Endothelial cell of umbilical vein (primary cell): ENCODE data around the gene PDE7B. TPM values are rescaled to one million over a fixed set of nuclear protein-coding genes. Genes with fewer than 3 reads are reported as not detected.
A peak's percentile ranks its signal among the peaks of the same experiment; 100 is the strongest.

ENCODE experiments used
- Bru-seq: library from RNA; stranded (reverse); fragments of 400-500 nt; gene quantifications from one replicate; lab custom pipeline; 2021; lab: Mats Ljungman, UMichigan
- BruChase-seq, 2 experiments: library from RNA; stranded (reverse); fragments of 400-500 nt; gene quantifications; one replicate each; lab custom pipeline; 2021; lab: Mats Ljungman, UMichigan
- BruUV-seq: library from RNA; stranded (reverse); fragments of 400-500 nt; replicated peaks from 2 replicates; lab custom pipeline; 2021; lab: Mats Ljungman, UMichigan
- CTCF ChIA-PET: fragments of 300-600, 350-600 bp; sonication (Branson Sonifier 250); formaldehyde crosslinking; loops from one replicate; lab custom pipeline; 2021; ENCODE audit warnings: antibody characterized with exemption, inconsistent platforms; lab: Charles Lee
- POLR2A ChIA-PET: fragments of 300-600, 350-600 bp; sonication (Branson Sonifier 250); formaldehyde crosslinking; loops from one replicate; lab custom pipeline; 2021; ENCODE audit warnings: antibody characterized with exemption, inconsistent platforms; lab: Charles Lee
- DNase-seq: peaks from one replicate; pipeline ENCODE4 v3.0.0-alpha.2; 2011; ENCODE audit warnings: low read depth, low spot score
- FAIRE-seq: peaks from 2 replicates; lab custom pipeline; 2011; peaks lifted over from hg19 to GRCh38; lab: Jason Lieb, UNC
- H2AFZ ChIP-seq: 2 replicates; pipeline ENCODE4 v1.6.0; 2012; ENCODE audit warnings: low read depth, low read length, control low read depth, inconsistent platforms
- H3K27ac ChIP-seq: 2 replicates; pipeline ENCODE4 v1.5.1; 2011; ENCODE audit warnings: low read depth, mild to moderate bottlenecking, control low read depth, low read length, moderate library complexity; ENCODE audit not compliant: insufficient read depth
- H3K27me3 ChIP-seq, 2 experiments: 2 replicates each; pipeline versions ENCODE4 v1.6.0 to v1.6.1; 2011; ENCODE audit warnings: low read length in 2 of 2, mixed read lengths in 1 of 2; ENCODE audit not compliant: control insufficient read depth in 2 of 2, insufficient read depth in 2 of 2
- H3K36me3 ChIP-seq, 2 experiments: 2 replicates in 1 of 2; 3 replicates in 1 of 2; pipeline ENCODE4 v1.5.1; 2011; ENCODE audit warnings: low read length in 2 of 2, mild to moderate bottlenecking in 1 of 2, moderate library complexity in 1 of 2; ENCODE audit not compliant: control insufficient read depth in 2 of 2, insufficient read depth in 2 of 2; ENCODE audit errors: extremely low read depth in 1 of 2
- H3K4me1 ChIP-seq: 3 replicates; pipeline ENCODE4 v1.5.1; 2011; ENCODE audit warnings: mild to moderate bottlenecking, low read length; ENCODE audit not compliant: control insufficient read depth, insufficient read depth; ENCODE audit errors: extremely low read depth
- H3K4me2 ChIP-seq: 2 replicates; pipeline ENCODE4 v1.6.1; 2011; ENCODE audit warnings: low read length, control low read depth, mixed read lengths; ENCODE audit not compliant: insufficient read depth
- H3K4me3 ChIP-seq, 3 experiments: fragments of 200-600 bp in 1 of 3; sonication (generic), shearing (Covaris generic) in 1 of 3; replicated peaks in 1 of 3; 2 replicates each; pipeline ENCODE4 v1.5.1; 2011 to 2016; ENCODE audit warnings: control low read depth in 3 of 3, low read length in 3 of 3, mild to moderate bottlenecking in 2 of 3, inconsistent platforms in 1 of 3, low read depth in 1 of 3, moderate library complexity in 1 of 3; ENCODE audit not compliant: insufficient read depth in 1 of 3
- H3K79me2 ChIP-seq: 2 replicates; pipeline ENCODE4 v1.6.0; 2012; ENCODE audit warnings: low read length, inconsistent platforms; ENCODE audit not compliant: control insufficient read depth, insufficient read depth
- H3K9ac ChIP-seq: replicated peaks from 2 replicates; pipeline ENCODE3; 2011; ENCODE audit warnings: low read length, control low read depth; ENCODE audit not compliant: insufficient read depth; ENCODE audit errors: extremely low read depth
- H3K9me1 ChIP-seq: replicated peaks from 3 replicates; pipeline ENCODE4 v1.6.0; 2011; ENCODE audit warnings: mild to moderate bottlenecking, low read length; ENCODE audit not compliant: control insufficient read depth, insufficient read depth; ENCODE audit errors: extremely low read depth
- H3K9me3 ChIP-seq: replicated peaks from 2 replicates; pipeline ENCODE4 v1.5.1; 2012; ENCODE audit warnings: low read length, inconsistent platforms; ENCODE audit not compliant: control insufficient read depth, insufficient read depth
- H4K20me1 ChIP-seq: replicated peaks from 2 replicates; pipeline ENCODE3; 2011; ENCODE audit warnings: mild to moderate bottlenecking, low read length; ENCODE audit not compliant: control insufficient read depth, insufficient read depth; ENCODE audit errors: extremely low read depth
- FOS ChIP-seq: IDR thresholded peaks from 2 replicates; pipeline ENCODE4 v1.6.1; 2011; ENCODE audit warnings: mild to moderate bottlenecking, low read length, moderate library complexity, borderline replicate concordance; ENCODE audit not compliant: insufficient read depth
- GATA2 ChIP-seq: IDR thresholded peaks from 2 replicates; pipeline ENCODE4 v1.7.0; 2011; ENCODE audit warnings: low read depth, mild to moderate bottlenecking, moderate library complexity, mixed read lengths, low read length; ENCODE audit not compliant: insufficient read length, insufficient read depth
- POLR2A ChIP-seq: IDR thresholded peaks from 2 replicates; pipeline ENCODE4 v1.6.1; 2012; ENCODE audit warnings: low read depth, mild to moderate bottlenecking, control low read depth, low read length
- POLR2AphosphoS5 ChIP-seq: IDR thresholded peaks from 2 replicates; pipeline ENCODE4 v1.6.1; 2012; ENCODE audit warnings: low read depth, mild to moderate bottlenecking, control low read depth, low read length, moderate library complexity; ENCODE audit not compliant: insufficient read depth
- dilution Hi-C: fragments of 300-500 bp; cut with MboI; formaldehyde crosslinking; loops from one replicate; pipeline ENCODE4 v1.15.0; 2019; ENCODE audit warnings: low sequenced_read_pairs; ENCODE audit not compliant: extremely low pct_ligation_motif_present
- intact Hi-C: fragments of 100-400 bp; cut with micrococcal nuclease; formaldehyde crosslinking; loops from one replicate; pipeline ENCODE4 v1.10.0; 2022
- long read RNA-seq: library from polyadenylated mRNA; stranded (forward); transcript quantifications from one replicate; pipeline ENCODE4 v2.0.0, GENCODE V29; 2021
- polyA minus RNA-seq, 3 experiments: library from RNA; depleted of rRNA, polyadenylated mRNA; stranded (reverse); fragments of >200 nt; gene quantifications; 1 replicate in 1 of 3; 2 replicates in 2 of 3; pipeline ENCODE4 v1.2.3, GENCODE V29; 2011
- polyA plus RNA-seq, 4 experiments: library from polyadenylated mRNA; depleted of rRNA in 3 of 4; stranded (reverse) in 3 of 4; unstranded in 1 of 4; fragments of >200 nt; gene quantifications; 2 replicates each; pipeline versions ENCODE4 v1.2.1 to v1.2.3, GENCODE V29; 2011 to 2012; ENCODE audit warnings: missing spikeins in 1 of 4
- total RNA-seq: library from RNA; stranded (reverse); gene quantifications from 2 replicates; pipeline ENCODE4 v1.2.3, GENCODE V29; 2021
- TF ChIP-seq, protein P1 (sequence below): IDR thresholded peaks from 2 replicates; pipeline ENCODE4 v1.6.1; 2011; ENCODE audit not compliant: insufficient read depth, insufficient read length

PDE7B gene
- total RNA-seq = 21.3 and 25.1 TPM in 2 replicates
- 20.6 and 21.1 TPM in 2 replicates for polyA plus RNA-seq
- polyA plus RNA-seq (2011; cell fraction: cytosol; rRNA removed) = 11.0 and 15.6 TPM in 2 replicates
- 26.1 and 32.5 TPM in 2 replicates for polyA plus RNA-seq (2011; cell fraction: nucleus; rRNA removed)
- 7.7 and 8.9 TPM in 2 replicates for polyA plus RNA-seq (2012)
- polyA minus RNA-seq = 30.1 and 33.2 TPM in 2 replicates
- 3.8 TPM for polyA minus RNA-seq (2011; cell fraction: cytosol; rRNA and poly(A)+ RNA removed)
- 52.6 and 56.8 TPM in 2 replicates for polyA minus RNA-seq (2011; cell fraction: nucleus; rRNA and poly(A)+ RNA removed)
- percentile 87 among the genes with signal in this experiment for Bru-seq, nascent RNA
- BruChase-seq, experiment 1, labeled RNA remaining after a 6-hour chase = percentile 45 among the genes with signal in this experiment
- BruChase-seq, experiment 2, labeled RNA remaining after a 2-hour chase = percentile 56 among the genes with signal in this experiment
- long read RNA-seq, full-length matches to known transcripts = 5 of 21 reads
- long read RNA-seq, partial matches to known transcripts = 2 of 21 reads
- long read RNA-seq, other reads (novel, unspliced or antisense) = 14 of 21 reads

DNA sequence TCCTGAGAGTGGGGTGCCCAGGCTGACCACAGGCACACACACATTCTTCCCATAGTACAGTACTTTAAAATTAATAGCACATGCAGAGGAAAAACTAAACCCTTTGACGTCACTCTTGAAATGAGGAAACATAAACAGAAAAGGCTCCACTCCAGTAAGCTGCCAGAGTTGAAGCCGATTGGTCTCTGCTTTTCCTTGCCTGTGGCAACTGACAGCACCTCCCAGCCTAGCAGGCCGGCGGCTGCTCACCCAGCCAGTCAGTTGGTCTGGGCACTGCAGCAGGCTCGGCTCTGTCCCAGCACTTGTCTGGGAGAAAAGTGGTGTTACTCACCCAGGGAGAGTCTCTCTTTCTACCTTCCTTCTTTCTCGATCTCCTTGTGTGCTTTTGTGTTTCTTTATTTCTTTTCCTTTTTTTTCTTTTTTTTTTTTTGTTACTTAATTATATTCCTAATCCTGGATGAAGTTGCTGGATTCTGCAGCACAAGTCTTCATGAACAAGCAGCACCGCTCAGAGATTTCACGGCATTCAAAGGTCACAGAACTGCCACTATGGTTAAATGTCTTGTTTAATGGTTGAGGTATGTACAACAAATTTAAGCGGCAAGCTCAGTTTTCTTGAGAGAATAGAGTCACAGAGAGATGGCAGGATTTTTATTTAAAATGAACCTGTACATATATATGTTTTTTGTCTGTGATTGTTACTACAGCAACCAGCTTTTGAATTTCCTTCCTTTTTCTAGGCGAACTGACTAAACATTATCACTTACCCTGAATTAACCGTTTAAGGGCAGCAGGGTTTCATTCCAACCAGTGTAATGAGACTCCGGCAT is at the start of gene PDE7B:
TSS of gene PDE7B (plus strand) at position 260 of the 830 bp plus-strand sequence.
- ChIA-PET POLR2A (interaction anchor here (0.6 kb wide), 1 partner anchor 17 kb away, joined by 7 read pairs; no protein-coding TSS in a partner anchor), CTCF (interaction anchor here (0.9 to 3.9 kb wide), 6 partner anchors 11 to 374 kb away, joined by 3 to 14 read pairs (median 4); no protein-coding TSS in a partner anchor)
- BruUV-seq = TSS peak; percentile 72
- peak; percentile 92 for FAIRE-seq
- peak within 1 kb of the TSS; percentile 71 for H2AFZ ChIP-seq
- no peak for TF ChIP-seq FOS
- TF ChIP-seq GATA2 = no peak
- TF ChIP-seq POLR2AphosphoS5 = no peak
- TF ChIP-seq, protein P1, sequence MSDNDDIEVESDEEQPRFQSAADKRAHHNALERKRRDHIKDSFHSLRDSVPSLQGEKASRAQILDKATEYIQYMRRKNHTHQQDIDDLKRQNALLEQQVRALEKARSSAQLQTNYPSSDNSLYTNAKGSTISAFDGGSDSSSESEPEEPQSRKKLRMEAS = no peak
- TF ChIP-seq POLR2A = no peak
- H4K20me1 ChIP-seq = no peaks in the 10 kb centered on the region
- H3K9ac ChIP-seq = peak within 1 kb of the TSS; percentile 66
- dilution Hi-C loops = no loop called here
- H3K27ac ChIP-seq = peak within 1 kb of the TSS; percentile 2
- H3K27me3 ChIP-seq = peaks cover 0 to 8% of the 10 kb centered on the region in 2 experiments
- H3K36me3 ChIP-seq = no peaks in the 10 kb centered on the region
- no peaks in the 10 kb centered on the region for H3K79me2 ChIP-seq
- H3K4me1 ChIP-seq = peaks cover 17% of the 10 kb centered on the region
- H3K4me2 ChIP-seq = peak within 1 kb of the TSS; percentile 91
- intact Hi-C loops = loop anchor here (1.0 to 5.0 kb wide), 3 partner anchors 174 to 374 kb away; no protein-coding TSS in a partner anchor
- peak; percentile 89 for DNase-seq
- no peaks in the 10 kb centered on the region for H3K9me3 ChIP-seq
- no peaks in the 10 kb centered on the region for H3K9me1 ChIP-seq
- peak within 1 kb of the TSS; percentile 10 to 58 (median 14) for H3K4me3 ChIP-seq
